ENCODE results near the gene SLC26A2.
"Not testable (repeated sequence)": the region's sequence is repeated elsewhere in the genome, so short reads cannot be mapped to it uniquely, and the experiment has no call there.

SLC26A2 gene

DNA sequence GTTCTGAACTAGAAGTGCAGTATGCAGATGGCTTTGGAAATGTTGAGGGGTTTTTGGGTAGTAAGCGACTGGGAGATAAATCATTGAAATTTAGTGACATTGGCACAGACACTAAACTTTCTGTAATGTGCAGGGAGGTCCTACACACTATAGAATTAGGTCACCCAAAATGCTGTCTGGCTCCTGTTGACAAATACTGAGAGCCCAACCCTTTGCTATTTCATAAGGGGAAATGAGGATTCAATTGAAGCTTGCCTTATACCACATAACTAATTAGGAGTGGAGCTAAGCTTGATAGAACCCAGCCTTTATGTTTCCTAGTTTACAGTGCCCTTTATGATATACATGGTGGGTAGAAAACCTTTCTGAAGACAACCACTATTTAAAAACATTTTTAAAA lies 62.6 kb downstream of the SLC26A2 start:
- TF ChIP-seq, protein P1, sequence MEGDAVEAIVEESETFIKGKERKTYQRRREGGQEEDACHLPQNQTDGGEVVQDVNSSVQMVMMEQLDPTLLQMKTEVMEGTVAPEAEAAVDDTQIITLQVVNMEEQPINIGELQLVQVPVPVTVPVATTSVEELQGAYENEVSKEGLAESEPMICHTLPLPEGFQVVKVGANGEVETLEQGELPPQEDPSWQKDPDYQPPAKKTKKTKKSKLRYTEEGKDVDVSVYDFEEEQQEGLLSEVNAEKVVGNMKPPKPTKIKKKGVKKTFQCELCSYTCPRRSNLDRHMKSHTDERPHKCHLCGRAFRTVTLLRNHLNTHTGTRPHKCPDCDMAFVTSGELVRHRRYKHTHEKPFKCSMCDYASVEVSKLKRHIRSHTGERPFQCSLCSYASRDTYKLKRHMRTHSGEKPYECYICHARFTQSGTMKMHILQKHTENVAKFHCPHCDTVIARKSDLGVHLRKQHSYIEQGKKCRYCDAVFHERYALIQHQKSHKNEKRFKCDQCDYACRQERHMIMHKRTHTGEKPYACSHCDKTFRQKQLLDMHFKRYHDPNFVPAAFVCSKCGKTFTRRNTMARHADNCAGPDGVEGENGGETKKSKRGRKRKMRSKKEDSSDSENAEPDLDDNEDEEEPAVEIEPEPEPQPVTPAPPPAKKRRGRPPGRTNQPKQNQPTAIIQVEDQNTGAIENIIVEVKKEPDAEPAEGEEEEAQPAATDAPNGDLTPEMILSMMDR (conservative IDR thresholded peaks at IDR 0.05), result no peak
- H3K27ac ChIP-seq, result no peak overlapping the region

DNA sequence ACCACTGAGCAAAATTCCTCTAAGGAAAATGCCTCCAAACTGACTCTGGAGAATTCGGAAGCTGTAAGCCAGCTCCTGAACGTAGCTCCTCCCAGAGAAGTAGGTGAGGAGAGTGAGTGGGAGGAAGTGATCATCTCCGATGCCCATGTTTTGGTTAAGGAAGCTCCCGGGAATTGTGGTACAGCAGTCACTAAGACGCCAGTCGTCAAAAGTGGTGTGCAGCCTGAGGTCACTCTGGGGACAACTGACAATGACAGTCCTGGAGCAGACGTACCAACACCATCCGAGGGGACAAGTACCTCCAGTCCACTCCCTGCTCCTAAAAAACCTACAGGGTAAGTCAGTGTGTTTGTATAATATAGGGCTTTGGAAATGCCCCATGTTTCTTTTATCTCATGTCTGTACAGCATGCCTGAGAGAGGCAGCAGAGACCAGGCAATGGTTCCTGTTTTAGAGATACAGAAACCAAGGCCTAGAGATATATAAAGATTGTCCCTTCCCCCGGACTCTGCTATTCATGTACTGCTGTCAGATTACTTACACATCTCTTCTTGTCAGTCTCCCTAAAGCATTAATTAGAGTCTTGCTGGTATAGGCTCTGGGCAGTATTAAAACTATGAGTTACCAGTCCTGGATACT lies 63.9 kb downstream of the SLC26A2 start:
- TF ChIP-seq, protein P1 (conservative IDR thresholded peaks at IDR 0.05), result no peak
- H3K27ac ChIP-seq, result no peak overlapping the region

DNA sequence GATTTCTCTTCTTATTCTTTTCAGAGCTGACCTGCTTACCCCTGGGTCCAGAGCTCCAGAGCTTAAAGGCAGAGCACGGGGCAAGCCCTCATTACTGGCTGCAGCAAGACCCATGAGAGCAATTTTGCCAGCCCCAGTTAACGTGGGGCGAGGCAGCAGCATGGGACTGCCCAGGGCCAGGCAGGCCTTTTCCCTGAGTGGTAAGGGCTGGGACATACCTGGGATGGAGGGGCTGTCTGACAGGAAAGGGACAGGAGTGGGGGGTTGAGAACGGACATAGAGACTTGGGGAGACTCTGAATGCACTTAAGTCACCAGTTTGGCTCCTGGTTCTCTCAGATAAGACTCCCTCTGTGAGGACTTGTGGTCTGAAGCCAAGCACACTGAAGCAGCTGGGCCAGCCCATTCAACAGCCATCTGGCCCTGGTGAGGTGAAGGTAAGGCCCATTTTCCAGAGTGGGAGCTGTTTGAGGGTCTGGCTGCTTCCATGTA lies 66.2 kb downstream of the SLC26A2 start:
- TF ChIP-seq, protein P1 (conservative IDR thresholded peaks at IDR 0.05), result no peak
- no peak overlapping the region for H3K27ac ChIP-seq

DNA sequence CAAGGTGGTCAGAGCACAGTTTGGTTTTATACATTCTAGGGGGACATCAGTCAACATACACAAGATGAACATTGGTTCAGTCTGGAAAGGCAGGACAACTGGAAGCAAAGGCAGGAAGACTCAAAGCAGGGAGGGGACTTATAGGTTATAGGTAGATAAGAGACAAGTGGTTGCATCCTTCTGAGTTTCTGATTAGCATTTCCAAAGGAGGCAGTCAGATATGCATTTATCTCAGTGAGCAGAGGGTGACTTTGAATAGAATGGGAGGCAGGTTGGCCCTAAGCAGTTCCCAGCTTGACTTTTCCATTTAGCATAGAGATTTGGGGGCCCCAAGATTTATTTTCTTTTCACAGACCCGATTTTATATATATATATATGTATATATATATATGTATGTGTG lies 67.5 kb downstream of the SLC26A2 start:
- not testable (repeated sequence) for H3K27ac ChIP-seq

DNA sequence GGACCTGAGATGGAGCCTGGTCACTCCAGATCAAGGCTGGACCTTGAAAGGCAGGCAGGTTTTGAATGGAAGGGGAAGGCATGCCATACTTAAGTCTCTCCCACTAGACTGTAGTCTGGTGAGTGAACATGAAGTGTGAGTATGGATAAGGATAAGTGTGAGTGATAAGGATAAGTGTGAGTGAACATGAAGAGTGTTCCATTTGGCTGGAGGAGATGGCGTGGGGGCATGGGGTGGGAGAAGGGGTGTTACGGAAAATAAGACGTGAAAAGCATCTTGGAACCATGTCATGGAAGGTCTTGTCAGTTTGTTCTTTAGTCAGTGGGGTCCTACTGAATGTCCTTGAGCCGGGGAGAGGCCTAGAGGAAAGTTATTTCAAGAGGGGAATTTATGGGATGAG lies 72.8 kb downstream of the SLC26A2 start:
- TF ChIP-seq, protein P1 (conservative IDR thresholded peaks at IDR 0.05), result no peak

DNA sequence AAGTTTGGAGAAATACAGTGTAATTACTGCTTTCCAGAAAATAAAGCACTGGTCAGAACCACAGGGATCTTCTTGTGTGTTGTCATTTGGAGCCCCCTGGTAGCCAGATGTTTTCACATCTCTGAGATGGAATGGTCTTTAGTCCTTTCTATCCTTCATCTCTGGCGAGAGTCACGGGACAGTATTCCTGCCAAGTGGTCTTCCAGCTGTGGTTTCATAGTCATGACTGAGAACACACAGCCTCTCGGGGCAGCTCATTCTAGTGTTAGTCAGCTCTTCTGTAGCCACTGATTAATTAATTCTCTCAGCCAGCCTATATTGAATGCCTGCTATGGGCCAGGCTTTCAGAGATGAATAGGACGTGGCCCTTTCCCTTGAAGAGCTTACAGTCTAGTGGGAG lies 74.1 kb downstream of the SLC26A2 start:
- H3K27ac ChIP-seq, result no peak overlapping the region
- TF ChIP-seq, protein P1 (conservative IDR thresholded peaks at IDR 0.05), result no peak

More for the DNA sequence above, 72.8 kb downstream of the SLC26A2 start:
- no peak overlapping the region for H3K27ac ChIP-seq

DNA sequence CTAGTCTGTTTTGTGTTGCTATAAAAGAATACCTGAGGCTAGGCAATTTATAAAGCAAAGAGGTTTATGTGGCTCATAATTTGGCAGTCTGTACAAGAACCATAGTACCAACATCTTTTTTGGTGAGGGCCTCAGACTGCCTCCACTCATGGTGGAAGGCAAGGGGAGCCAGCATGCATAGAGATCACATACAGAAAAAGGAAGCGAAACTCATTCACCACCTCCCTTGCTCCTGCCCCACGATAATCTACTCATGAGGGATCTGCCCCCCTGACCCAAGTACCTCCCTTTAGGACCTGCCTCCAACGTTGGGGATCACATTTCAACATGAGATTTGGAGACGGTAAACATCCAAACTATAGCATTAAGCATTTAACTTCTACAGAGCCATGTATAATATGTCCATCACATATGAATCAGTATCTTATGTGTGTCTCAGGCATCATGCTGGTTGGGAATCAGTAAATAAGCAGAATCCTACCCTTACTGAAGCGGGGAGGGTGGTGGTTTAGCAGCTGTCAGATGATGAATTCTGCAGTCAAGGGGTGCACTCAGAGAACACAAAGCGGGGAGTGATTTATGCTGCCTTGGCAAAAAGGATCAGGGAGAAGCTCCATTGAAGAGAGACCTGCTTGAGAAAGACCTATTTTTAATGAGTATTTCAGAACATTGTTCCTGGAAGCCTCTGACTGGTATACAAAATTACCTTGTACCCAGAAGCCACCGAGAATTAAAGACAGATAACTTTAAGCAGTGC lies 74.8 kb downstream of the SLC26A2 start:
- no peak overlapping the region for H3K27ac ChIP-seq
- TF ChIP-seq, protein P1 (conservative IDR thresholded peaks at IDR 0.05), result no peak

DNA sequence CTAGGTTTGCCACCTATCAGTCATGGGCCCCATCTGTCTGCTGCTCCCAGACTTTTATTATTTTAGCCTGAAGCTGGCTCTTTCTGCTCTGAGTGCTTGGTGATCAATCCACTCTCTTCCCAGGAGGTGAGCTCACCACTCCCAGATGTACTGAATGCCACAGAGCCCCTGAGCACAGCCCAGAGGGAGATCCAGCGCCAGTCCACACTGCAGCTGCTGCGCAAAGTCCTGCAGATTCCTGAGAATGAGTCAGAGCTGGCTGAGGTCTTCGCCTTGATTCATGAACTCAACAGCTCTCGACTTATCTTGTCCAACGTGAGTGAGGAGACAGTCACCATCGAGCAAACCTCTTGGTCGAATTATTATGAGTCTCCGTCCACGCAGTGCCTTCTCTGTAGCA lies 76.0 kb downstream of the SLC26A2 start:
- no peak overlapping the region for H3K27ac ChIP-seq
- TF ChIP-seq, protein P1 (conservative IDR thresholded peaks at IDR 0.05), result no peak
